ENCODE results near the gene MYO16.

Gene MYO16

GRCh38 chr13:108812661-108813060 lies 183.2 kb downstream of the MYO16 start:
- no peak for DNase-seq

- DNase-seq: no peak
Observed at GRCh38 chr13:108813587-108814170, 184.3 kb downstream of the MYO16 start.

- no peak for DNase-seq
Observed at GRCh38 chr13:108816375-108816774, 187.0 kb downstream of the MYO16 start.

GRCh38 chr13:108827646-108828045 lies 198.2 kb downstream of the MYO16 start:
- no peak for DNase-seq

- DNase-seq: no peak
Observed at GRCh38 chr13:108828086-108828815, 198.8 kb downstream of the MYO16 start.

- DNase-seq: no peak
Observed at GRCh38 chr13:108830916-108831315, 201.5 kb downstream of the MYO16 start.

GRCh38 chr13:108833531-108833930 lies 204.1 kb downstream of the MYO16 start:
- DNase-seq: no peak

GRCh38 chr13:108834193-108834592 lies 204.8 kb downstream of the MYO16 start:
- DNase-seq: no peak

- no peak for DNase-seq
Observed at GRCh38 chr13:108835083-108835482, 205.7 kb downstream of the MYO16 start.

- DNase-seq: no peak
Observed at GRCh38 chr13:108850691-108851090, 221.3 kb downstream of the MYO16 start.

GRCh38 chr13:108851660-108852059 lies 222.2 kb downstream of the MYO16 start:
- DNase-seq: no peak

- DNase-seq: no peak
Observed at GRCh38 chr13:108853031-108853430, 223.6 kb downstream of the MYO16 start.

- DNase-seq: no peak
Observed at GRCh38 chr13:108855737-108856387, 226.5 kb downstream of the MYO16 start.

GRCh38 chr13:108858676-108859075 lies 229.3 kb downstream of the MYO16 start:
- no peak for DNase-seq

- no peak for DNase-seq
Observed at GRCh38 chr13:108859197-108860012, 230.0 kb downstream of the MYO16 start.

- DNase-seq: no peak
Observed at GRCh38 chr13:108860418-108860817, 231.0 kb downstream of the MYO16 start.

GRCh38 chr13:108877300-108877699 lies 247.9 kb downstream of the MYO16 start:
- no peak for DNase-seq

GRCh38 chr13:108878732-108879131 lies 249.3 kb downstream of the MYO16 start:
- DNase-seq: no peak

- DNase-seq: no peak
Observed at GRCh38 chr13:108889324-108889984, 260.0 kb downstream of the MYO16 start.

- no peak for DNase-seq
Observed at GRCh38 chr13:108895220-108895704, 265.9 kb downstream of the MYO16 start.

- no peak for DNase-seq
Observed at GRCh38 chr13:108897955-108898354, 268.5 kb downstream of the MYO16 start.

- DNase-seq: no peak
Observed at GRCh38 chr13:108902405-108903155, 273.2 kb downstream of the MYO16 start.

Measured in activated T-cell treated with anti-CD3 and anti-CD28 coated beads for 4 hours (primary cell).